MM.1S (cell line): Measurements from ENCODE around the gene NPEPPS.

Experiments
- DNase-seq: peaks from one replicate; pipeline ENCODE4 v3.0.0-alpha.2; 2015
- H2AFZ ChIP-seq: fragments of 300-600 bp; sonication (generic); 2 replicates; pipeline ENCODE4 v1.6.0; 2016; ENCODE audit warnings: antibody characterized with exemption, low read length
- H3F3A ChIP-seq: fragments of 300-600 bp; sonication (generic); 2 replicates; pipeline ENCODE4 v1.6.1; 2016; ENCODE audit warnings: mild to moderate bottlenecking, antibody characterized with exemption, low read length, moderate library complexity, mixed read lengths; ENCODE audit not compliant: insufficient read depth
- H3K27ac ChIP-seq: fragments of 300-600 bp; sonication (generic); 2 replicates; pipeline ENCODE4 v1.5.1; 2016; ENCODE audit warnings: mild to moderate bottlenecking, low read length
- H3K27me3 ChIP-seq: fragments of 300-600 bp; sonication (generic); replicated peaks from 2 replicates; pipeline ENCODE4 v1.6.0; 2016; ENCODE audit warnings: low read length; ENCODE audit not compliant: insufficient read depth
- H3K36me3 ChIP-seq: fragments of 300-600 bp; sonication (generic); replicated peaks from 2 replicates; pipeline ENCODE4 v1.6.1; 2016; ENCODE audit warnings: mild to moderate bottlenecking, low read length, mixed read lengths; ENCODE audit not compliant: insufficient read depth
- H3K4me1 ChIP-seq: fragments of 300-600 bp; sonication (generic); 2 replicates; pipeline ENCODE4 v1.6.1; 2016; ENCODE audit warnings: low read length, mixed read lengths
- H3K4me2 ChIP-seq: fragments of 300-600 bp; sonication (generic); 2 replicates; pipeline ENCODE4 v1.6.0; 2016; ENCODE audit warnings: low read depth, low read length
- H3K4me3 ChIP-seq: fragments of 300-600 bp; sonication (generic); 2 replicates; pipeline ENCODE4 v1.5.1; 2016; ENCODE audit warnings: low read length, mixed read lengths
- H3K79me2 ChIP-seq: fragments of 300-600 bp; sonication (generic); 2 replicates; pipeline ENCODE4 v1.6.1; 2016; ENCODE audit warnings: mixed run types, low read length, mixed read lengths
- H3K9ac ChIP-seq: fragments of 300-600 bp; sonication (generic); 2 replicates; pipeline ENCODE4 v1.6.1; 2016; ENCODE audit warnings: low read length, mixed read lengths
- H3K9me2 ChIP-seq: fragments of 300-600 bp; sonication (generic); replicated peaks from 2 replicates; pipeline ENCODE4 v1.6.1; 2016; ENCODE audit warnings: mild to moderate bottlenecking, low read length, mixed read lengths; ENCODE audit not compliant: insufficient read depth
- H3K9me3 ChIP-seq: fragments of 300-600 bp; sonication (generic); replicated peaks from 2 replicates; pipeline ENCODE4 v1.6.1; 2016; ENCODE audit warnings: mild to moderate bottlenecking, low read length, mixed read lengths; ENCODE audit not compliant: insufficient read depth
- H4K20me1 ChIP-seq: fragments of 300-600 bp; sonication (generic); 2 replicates; pipeline ENCODE4 v1.6.1; 2016; ENCODE audit warnings: mild to moderate bottlenecking, low read length, moderate library complexity, mixed read lengths; ENCODE audit not compliant: insufficient read depth
- EZH2 ChIP-seq: fragments of 300-600 bp; sonication (generic); optimal IDR thresholded peaks from 2 replicates; pipeline ENCODE3; 2017; ENCODE audit warnings: low read depth, mild to moderate bottlenecking, antibody characterized with exemption, low read length, mixed read lengths
- EZH2phosphoT487 ChIP-seq: fragments of 300-600 bp; sonication (generic); IDR thresholded peaks from 2 replicates; pipeline ENCODE4 v1.6.1; 2018; ENCODE audit warnings: antibody characterized with exemption, low read length
- TF ChIP-seq, protein P1 (sequence below): fragments of 300-600 bp; sonication (generic); IDR thresholded peaks from 2 replicates; pipeline ENCODE4 v1.5.1; 2016; ENCODE audit warnings: antibody characterized with exemption, low read length, mixed read lengths

Gene NPEPPS

GRCh38 chr17:47643116-47643515 is 112.2 kb downstream of the NPEPPS start:
- Histone ChIP-seq H2AFZ (no peak overlapping the region), H3K4me1 (peaks cover 9% of the 10 kb centered on the region), H3K9me2 (no peaks in the 10 kb centered on the region), H3K4me2 (no peak overlapping the region), H3F3A (peaks cover 12% of the 10 kb centered on the region), H3K4me3 (no peak overlapping the region), H3K36me3 (no peaks in the 10 kb centered on the region), H3K9me3 (no peaks in the 10 kb centered on the region), H3K9ac (no peak overlapping the region), H3K27me3 (no peaks in the 10 kb centered on the region), H4K20me1 (no peaks in the 10 kb centered on the region), H3K27ac (no peak overlapping the region), H3K79me2 (no peaks in the 10 kb centered on the region)
- no peak for DNase-seq
- TF ChIP-seq, protein P1, sequence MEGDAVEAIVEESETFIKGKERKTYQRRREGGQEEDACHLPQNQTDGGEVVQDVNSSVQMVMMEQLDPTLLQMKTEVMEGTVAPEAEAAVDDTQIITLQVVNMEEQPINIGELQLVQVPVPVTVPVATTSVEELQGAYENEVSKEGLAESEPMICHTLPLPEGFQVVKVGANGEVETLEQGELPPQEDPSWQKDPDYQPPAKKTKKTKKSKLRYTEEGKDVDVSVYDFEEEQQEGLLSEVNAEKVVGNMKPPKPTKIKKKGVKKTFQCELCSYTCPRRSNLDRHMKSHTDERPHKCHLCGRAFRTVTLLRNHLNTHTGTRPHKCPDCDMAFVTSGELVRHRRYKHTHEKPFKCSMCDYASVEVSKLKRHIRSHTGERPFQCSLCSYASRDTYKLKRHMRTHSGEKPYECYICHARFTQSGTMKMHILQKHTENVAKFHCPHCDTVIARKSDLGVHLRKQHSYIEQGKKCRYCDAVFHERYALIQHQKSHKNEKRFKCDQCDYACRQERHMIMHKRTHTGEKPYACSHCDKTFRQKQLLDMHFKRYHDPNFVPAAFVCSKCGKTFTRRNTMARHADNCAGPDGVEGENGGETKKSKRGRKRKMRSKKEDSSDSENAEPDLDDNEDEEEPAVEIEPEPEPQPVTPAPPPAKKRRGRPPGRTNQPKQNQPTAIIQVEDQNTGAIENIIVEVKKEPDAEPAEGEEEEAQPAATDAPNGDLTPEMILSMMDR, result no peak
- TF ChIP-seq EZH2 (no peak), EZH2phosphoT487 (no peak)

GRCh38 chr17:47644324-47644723 is 113.4 kb downstream of the NPEPPS start:
- no peaks in the 10 kb centered on the region for H4K20me1 ChIP-seq
- H3K4me1 ChIP-seq, result peaks cover 15% of the 10 kb centered on the region
- no peak overlapping the region for H3K27ac ChIP-seq
- no peaks in the 10 kb centered on the region for H3K36me3 ChIP-seq
- no peak overlapping the region for H3K9ac ChIP-seq
- no peak overlapping the region for H3K4me2 ChIP-seq
- no peak overlapping the region for H2AFZ ChIP-seq
- H3K9me2 ChIP-seq, result no peaks in the 10 kb centered on the region
- no peaks in the 10 kb centered on the region for H3K27me3 ChIP-seq
- peaks cover 23% of the 10 kb centered on the region for H3F3A ChIP-seq
- no peak for TF ChIP-seq EZH2
- TF ChIP-seq, protein P1, result no peak
- no peak for TF ChIP-seq EZH2phosphoT487
- H3K79me2 ChIP-seq, result no peaks in the 10 kb centered on the region
- H3K9me3 ChIP-seq, result no peaks in the 10 kb centered on the region
- no peak overlapping the region for H3K4me3 ChIP-seq
- DNase-seq, result no peak

GRCh38 chr17:47649153-47649971 is 118.5 kb downstream of the NPEPPS start, which contains the start of gene KPNB1:
Gene KPNB1, plus strand, starts transcription at chr17:47649919. Its CDS starts 326 bp downstream, at chr17:47650245.
- Histone ChIP-seq H3K4me1 (peaks cover 33% of the 10 kb centered on the region), H4K20me1 (0 out of 2 replicates have a peak, but pooled peaks cover 1% of the 10 kb centered on the region), H3K4me3 (peak within 1 kb of the TSS; percentile 83), H3K27me3 (no peaks in the 10 kb centered on the region), H3K79me2 (peaks cover 38% of the 10 kb centered on the region), H3K4me2 (peak within 1 kb of the TSS; percentile 71), H3K9me3 (no peaks in the 10 kb centered on the region), H3K36me3 (peaks cover 10% of the 10 kb centered on the region), H2AFZ (peak within 1 kb of the TSS; percentile 53), H3K9ac (peak within 1 kb of the TSS; percentile 85), H3K27ac (peak within 1 kb of the TSS; percentile 86), H3K9me2 (no peaks in the 10 kb centered on the region), H3F3A (peaks cover 37% of the 10 kb centered on the region)
- TF ChIP-seq EZH2phosphoT487 (no peak), EZH2 (no peak)
- TF ChIP-seq, protein P1, result no peak
- DNase-seq, result peak; percentile 99
